Measurements from ENCODE around the gene CDK5RAP1.
"Not testable (repeated sequence)": the region's sequence is repeated elsewhere in the genome, so short reads cannot be mapped to it uniquely, and the experiment has no call there.

The CDK5RAP1 gene, protein sequence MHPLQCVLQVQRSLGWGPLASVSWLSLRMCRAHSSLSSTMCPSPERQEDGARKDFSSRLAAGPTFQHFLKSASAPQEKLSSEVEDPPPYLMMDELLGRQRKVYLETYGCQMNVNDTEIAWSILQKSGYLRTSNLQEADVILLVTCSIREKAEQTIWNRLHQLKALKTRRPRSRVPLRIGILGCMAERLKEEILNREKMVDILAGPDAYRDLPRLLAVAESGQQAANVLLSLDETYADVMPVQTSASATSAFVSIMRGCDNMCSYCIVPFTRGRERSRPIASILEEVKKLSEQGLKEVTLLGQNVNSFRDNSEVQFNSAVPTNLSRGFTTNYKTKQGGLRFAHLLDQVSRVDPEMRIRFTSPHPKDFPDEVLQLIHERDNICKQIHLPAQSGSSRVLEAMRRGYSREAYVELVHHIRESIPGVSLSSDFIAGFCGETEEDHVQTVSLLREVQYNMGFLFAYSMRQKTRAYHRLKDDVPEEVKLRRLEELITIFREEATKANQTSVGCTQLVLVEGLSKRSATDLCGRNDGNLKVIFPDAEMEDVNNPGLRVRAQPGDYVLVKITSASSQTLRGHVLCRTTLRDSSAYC

DNA sequence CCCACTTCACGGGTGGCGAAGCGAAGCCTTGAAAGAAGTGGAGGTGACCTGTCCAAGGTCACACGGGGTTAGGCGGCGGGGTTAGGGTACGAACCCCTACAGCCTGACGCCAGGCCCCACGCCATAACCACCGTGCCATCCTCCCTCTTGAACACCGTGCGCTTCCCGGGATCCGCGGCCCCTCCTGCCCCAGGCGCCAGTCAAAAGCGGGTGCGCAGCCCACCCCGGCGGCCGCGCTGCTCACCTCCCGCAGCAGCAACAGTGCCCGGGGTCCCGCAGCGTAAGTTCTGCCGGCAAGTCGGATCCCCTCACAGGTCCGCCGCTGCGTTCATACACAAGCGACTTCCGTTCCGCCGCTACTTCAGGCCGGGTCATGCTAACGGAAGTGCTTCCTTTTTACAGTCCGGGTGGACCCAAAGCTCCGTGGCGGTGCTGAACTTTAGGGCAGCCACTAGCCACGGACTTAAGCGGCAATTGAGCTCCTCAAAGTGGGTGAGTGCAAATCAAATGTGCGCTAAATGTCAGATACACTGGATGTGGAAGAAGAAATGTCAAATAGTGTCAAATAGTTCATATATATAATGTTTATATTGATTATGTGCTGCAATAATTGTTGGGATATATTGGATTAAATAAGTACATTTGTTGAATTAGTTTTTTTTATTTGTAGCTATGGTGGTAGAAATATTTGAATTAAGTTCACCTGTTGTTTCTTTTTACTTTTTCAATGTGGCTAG lies at the start of gene CDK5RAP1:
CDK5RAP1 (minus strand) TSS at position 336 of the 737 bp plus-strand sequence. CDS start 4,455 bp downstream, outside the sequence.
- peak; percentile 85 for DNase-seq

DNA sequence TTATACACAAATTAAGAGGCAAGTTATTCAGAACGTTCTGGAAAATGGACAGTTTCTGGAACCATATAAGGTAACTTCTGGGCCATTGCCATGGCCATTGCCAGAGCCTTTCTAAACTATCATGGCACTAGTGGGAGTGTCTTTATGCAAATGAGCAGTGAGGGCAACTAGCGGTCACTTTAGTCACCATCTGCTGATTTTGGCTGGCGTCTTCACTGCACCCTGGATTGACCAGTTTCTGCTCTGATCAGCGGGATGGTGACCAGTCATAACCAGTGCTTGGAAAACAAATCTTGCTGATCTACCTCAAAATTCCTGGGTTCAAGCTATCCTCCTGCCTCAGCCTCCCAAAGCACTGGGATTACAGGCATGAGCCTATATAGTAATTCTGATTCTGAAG lies 49.5 kb upstream of the CDK5RAP1 start:
- no peak for DNase-seq

DNA sequence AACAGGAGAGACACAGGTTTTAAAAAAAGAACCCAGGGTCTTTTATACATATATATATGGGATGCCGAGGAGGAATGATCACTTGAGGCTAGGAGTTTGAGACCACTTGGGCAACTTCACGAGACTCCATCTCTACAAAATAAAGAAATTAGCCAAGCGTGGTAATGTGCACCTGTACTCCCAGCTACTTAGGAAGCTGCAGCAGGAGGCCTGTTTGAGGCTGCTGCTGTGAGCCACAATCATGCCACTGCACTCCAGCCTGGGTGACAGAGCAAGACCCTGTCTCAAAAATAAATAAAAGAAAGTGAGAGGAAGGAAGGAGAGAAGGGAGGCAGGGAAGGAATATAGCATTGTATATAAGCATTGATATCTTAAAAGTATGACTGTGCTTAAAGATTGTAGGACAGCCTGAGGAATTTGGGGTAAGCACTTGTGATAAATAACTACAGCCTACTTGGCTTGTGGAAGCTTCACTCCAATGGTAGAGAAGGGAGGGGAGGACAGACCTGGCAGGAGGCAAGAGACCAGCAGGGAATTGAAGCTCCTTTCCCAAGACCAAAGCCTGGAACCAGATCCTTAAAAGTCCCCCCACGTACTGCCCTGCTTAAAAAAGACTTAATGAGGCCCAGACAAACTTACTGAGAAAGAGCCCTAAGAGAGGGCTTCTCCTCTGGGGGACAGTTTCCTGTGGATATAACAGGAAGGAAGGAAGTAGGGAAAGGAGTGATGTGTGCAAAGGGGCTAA lies 44.7 kb upstream of the CDK5RAP1 start:
- no peak for DNase-seq

DNA sequence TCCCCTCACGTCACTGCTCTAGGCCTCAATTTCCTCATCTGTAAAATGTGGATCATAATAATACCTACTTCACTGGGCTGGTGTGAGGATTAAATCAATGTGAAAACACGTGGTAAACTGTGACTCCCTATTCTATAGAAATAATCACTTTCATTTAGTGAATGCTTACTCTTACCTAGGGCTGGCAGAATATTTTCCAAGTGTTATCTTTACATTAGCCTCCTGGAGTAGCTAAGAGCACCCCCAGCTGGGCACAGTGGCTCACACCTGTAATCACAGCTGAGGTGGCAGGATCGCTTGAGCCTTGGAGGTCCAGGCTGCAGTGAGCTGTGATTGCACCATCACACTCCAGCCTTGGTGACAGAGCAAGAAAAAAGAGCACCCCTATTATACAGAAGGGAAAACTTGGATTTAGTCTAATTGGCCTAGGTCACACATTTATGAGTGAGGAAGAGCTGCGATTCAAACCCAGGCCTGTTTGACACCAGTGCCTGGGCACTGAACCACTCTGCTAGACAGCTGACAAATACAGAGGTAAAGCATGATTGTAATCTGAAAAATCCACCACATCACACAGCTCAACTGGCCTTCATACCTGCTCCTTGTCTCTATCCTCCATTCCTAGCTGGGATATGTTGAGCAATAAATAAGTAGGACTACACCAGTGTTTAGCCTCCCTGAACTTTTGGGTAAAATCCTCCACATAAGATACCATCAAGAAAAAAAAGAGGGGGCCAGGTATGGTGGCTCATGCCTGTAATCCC lies 43.7 kb upstream of the CDK5RAP1 start:
- no peak for DNase-seq

DNA sequence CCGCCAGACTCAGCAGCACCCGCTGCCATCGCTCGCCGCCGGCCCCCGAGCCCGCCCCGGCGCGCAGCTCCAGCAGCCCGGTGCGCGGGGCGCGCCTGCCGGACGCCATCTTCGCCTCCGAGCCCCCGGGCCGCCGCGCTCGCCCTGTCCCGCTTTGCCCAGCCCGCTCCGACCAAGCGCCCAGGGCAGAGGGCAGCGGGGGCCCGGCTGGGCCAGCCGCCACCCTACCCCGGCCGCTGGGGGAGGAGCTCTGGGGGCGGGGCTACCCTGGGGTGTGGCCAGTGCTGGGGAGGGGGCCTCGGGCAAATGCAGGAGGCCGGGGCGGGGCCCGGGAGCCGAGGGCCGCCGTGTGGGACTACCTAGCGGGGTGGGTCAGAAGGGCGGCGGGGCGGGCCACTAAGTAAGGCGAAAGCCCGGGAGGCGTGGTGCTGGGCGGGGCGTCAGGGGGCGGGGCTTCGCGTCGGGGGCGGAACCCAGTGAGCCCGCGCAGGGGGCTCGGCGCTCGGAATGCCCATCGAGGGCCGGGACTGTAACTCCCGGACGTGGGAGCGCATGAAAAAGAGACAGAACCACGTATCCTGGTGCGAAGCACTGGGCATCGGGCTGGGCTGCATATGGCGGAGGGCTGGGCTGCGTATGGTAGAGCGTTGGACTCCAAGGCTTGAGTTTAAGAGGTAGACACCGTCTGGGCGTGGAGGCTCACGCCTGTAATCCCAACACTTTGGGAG lies 42.4 kb upstream of the CDK5RAP1 start, which contains the start of gene SNTA1:
SNTA1 (minus strand) TSS at position 252 of the 728 bp plus-strand sequence; CDS start at position 109, 143 bp downstream.
- peak; percentile 52 for DNase-seq

DNA sequence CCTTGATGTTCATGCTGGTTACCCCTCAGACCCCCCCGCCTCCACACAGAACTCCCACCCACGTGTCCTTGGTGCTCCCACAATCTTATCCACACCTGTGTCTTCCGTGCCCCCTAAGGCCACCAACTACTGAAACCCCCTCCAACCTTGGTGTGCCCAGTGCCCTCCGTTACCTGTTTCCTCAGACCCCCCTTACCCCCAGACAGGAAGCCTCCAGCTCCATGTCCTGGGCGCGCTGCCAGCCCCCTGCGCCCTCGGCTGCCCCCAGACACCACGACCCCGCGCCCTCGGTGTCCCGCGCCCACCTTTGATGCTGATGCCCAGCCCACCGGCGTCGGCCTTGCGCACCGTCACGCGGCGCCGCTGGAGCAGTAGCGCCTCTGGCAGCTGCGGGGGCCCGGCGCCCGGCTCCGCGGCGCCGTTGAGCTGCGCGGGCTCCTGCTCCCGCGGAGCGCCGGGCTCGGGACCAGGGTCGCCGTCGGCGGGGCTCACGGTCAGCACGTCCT lies 41.7 kb upstream of the CDK5RAP1 start:
- no peak for DNase-seq

DNA sequence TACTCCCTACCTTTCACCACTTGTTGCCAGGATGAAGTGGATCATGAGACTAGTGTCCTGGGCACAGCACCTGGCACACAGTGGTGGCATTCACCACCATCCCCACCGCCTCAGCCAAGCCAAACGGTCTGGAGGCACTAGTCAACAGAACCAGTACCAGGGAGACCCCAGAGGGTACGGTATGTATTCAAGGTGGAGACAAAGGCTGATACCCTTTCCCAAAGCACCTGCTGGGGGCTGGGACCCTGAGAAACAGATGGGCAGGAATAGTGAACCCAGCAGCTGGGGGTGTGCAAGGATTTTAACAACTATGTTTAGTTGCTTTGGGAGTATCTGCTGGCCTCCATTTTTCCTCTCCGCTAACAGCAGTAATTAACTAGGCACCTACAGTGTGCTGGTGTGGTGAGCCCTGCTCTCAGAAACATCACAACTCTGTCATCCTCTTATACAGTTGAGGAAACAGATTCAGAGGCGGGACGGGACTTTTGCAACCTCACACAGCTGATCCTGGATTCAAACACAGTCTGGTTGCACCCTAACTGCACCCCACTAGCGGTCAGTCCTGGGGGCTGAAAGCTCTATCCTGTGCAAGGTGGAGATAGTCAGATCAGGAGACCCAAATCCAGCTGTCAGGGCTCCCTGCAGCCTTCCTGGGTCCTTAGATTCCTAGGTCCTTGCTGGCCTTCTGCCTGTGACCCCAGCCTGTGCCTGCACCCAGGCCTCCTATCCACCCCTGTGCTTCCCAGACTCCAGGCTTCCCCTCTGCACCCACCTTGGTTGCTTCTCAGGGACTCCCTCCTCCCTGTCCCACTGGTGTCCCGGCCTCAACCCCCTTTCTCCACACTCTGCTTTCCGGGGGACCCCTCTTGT lies 41.1 kb upstream of the CDK5RAP1 start:
- no peak for DNase-seq

DNA sequence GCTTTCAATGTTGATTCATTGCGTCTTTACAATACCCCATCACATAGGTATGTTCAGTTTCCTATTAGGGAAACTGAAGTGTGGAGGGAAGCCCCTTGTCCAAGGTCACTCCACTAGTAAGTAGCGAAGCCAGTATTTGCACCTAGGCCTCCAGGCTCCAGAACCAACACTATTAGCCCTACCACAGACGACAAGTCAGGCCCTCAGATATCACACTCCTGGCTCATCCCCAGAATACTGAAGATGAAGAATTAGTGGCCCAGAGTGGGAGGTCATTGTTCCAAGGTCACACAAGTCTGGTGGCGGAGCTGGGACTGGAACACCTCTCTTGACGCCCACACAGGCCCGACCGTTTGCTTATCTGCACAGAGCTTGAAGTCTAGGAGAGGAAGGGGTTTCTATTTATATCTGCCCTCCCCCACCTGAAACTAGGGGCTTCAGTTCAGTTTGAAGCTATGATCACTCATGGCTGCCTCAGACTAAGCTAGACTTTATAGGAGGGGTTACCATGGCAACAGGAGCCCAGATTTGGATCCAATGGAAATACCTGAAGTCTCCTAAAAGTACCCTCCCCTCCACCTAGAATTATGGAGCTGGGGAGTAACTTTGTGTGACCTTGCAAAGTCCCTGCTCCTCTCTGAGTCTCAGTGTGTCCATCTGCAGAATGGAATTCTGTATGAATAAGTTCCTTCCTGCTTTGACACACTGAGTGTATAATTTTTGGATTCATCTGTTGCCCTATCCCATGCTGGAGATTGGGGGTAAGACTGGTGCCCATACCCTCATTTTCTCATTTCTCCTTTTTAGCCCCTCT lies 40.0 kb upstream of the CDK5RAP1 start:
- DNase-seq, result no peak

DNA sequence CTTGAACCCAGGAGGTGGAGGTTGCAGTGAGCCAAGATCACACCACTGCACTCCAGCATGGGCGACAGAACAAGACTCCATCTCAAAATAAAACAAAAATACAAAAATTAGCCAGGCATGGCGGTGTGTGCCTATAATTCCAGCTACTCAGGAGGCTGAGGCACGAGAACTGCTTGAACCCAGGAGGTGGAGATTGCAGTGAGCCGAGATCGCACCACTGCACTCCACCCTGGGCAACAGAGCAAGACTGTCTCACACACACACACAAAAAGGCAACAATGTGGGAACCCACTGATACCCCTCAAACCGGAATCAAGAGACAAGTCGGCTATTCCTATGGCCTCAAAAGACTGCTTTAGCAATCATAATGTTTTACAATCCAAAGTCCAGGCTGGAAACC lies 39.2 kb upstream of the CDK5RAP1 start:
- DNase-seq, result not testable (repeated sequence)

DNA sequence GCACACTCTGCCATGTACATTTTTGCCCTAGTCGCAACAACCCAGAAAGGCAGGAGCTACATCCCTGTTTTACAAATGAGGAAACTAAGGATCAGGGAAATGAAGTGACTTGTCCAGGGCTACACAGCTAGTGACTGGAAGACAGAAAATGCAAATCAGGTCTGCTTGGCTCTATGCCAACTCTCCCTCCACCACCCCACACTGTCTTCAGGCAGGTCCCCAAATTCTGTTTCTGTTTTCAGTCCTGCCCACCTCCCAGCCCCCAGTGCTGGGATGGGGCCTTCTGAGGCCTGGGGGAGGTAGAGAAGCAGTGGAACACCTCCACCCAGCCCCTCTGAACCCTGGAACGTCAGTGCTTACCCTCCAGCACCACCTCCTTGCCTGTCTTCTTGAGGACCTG lies 37.2 kb upstream of the CDK5RAP1 start:
- no peak for DNase-seq

DNA sequence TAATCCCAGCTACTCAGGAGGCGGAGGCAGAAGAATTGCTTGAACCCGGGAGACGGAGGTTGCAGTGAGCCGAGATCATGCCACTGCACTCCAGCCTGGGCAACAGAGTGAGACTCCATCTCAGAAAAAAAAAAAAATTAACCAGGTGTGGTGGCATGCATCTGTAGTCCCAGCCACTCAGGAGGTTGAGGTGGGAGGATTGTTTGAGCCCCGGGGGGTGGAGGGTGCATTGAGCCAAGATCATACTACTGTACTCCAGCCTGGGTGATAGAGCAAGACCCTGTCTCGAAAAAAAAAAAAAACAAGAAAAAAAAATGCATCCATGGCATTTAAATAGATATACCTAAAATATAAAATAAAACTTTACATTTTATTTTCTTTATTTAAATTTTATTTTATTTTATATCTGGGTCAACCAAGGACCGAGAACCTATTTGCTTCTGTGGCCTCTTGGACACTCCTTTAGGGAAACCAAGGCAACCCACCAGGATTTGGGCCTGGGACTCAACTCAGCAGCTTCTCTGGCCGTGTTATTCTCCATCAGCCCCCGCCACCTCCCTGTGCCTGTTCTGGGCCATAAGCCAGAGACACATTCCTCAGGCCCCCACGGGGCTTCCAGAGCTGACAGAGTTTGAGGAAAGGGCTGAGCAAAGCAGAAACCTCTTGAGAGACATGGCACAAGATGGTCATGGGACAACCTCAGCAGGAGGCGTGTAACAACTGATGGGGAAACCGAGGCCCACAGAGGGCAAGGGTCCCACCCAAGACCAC lies 36.0 kb upstream of the CDK5RAP1 start:
- DNase-seq, result no peak

DNA sequence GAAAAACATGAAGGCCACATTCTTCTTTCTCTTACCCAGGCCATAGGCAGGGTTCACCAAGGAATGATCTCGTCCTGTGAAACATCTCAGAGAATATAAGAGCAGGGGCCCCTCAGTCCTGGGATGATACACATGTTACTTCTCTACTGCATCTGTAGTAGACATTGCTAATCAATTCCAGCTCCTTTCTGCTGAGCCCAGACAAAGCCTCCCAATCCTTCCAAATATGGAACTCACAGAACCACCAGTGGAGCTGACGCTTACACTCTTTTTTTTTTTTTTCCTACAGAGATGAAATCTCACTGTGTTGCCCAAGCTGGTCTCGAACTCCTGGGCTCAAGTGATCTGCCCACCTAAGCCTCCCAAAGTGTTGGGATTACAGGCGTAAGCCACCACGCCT lies 33.1 kb upstream of the CDK5RAP1 start:
- no peak for DNase-seq

DNA sequence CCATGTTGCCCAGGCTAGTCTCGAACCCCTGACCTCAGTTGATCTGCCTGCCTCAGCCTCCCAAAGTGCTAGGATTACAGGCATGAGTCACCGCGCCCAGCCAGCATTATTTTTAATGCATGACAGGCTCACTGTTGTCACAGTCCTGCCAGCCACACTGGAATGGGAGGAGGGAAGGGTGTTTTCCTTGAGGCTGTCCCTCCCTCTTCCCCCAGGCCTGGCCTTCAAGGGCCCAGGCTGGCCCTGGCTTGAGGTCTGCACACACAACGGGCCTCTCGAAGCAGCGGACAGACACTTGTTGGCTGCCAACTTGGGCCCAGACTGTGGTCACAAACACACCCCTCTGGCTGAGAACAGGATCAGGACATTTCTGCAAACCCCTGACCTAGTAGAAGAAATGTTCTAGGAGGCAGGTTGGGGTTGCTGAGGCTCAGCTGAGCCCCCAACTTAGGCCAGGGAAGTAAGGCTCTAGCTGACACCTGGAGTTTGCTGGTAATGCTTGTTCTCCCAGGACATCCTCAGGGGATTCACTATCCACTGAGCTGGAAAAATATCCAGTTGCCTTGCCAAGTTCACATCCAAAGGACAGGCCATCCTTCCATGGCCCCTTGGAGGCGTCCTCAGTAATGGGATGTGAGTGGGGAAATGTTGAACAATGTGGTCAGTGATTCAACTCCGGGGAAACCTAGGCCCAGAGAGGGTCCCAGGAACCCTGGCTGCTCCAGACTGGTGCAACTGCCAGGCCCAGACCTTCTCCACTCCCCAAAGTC lies 32.3 kb upstream of the CDK5RAP1 start:
- DNase-seq, result no peak

DNA sequence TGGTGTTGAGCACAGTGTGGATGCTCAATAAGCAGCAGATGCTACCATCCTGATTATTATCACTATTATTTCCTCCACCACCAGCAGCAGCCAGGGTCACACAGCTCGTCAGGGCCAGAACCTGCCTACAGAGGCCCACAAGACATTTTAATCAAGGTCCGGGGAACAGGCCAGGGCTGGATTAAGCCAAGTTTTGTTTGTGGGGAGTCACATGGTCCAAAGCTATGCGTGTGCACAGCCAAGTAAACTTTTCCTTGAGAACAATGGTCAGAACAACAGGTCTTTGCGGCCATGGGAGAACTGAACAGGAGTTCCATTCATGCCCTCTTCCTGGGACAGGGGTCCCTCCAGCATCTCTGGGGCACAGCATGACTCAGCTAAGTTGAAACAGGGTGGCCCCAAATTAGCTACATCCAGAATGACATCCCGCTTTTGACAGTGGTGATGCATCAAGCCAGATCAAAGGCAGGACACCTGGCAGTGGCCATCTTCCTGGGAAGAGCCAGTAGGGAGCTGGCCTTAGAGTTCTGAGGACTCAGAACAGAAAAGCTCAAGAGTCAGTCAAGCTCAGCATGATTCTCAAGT lies 30.6 kb upstream of the CDK5RAP1 start:
- DNase-seq, result no peak

DNA sequence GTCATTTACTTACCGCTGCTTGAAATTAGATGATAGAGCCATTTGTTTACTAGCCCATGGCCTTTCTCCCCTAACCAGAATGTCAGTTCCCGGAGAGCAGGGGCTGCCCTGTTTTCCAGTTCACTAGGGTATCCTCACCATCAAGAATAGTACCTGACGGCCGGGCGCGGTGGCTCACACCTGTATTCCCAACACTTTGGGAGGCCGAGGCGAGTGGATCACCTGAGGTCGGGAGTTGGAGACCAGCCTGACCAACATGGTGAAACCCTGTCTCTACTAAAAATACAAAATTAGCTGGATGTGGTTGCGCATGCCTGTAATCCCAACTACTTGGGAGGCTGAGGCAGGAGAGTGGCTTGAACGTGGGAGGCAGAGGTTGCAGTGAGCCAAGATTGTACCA lies 22.6 kb upstream of the CDK5RAP1 start:
- DNase-seq, result not testable (repeated sequence)

DNA sequence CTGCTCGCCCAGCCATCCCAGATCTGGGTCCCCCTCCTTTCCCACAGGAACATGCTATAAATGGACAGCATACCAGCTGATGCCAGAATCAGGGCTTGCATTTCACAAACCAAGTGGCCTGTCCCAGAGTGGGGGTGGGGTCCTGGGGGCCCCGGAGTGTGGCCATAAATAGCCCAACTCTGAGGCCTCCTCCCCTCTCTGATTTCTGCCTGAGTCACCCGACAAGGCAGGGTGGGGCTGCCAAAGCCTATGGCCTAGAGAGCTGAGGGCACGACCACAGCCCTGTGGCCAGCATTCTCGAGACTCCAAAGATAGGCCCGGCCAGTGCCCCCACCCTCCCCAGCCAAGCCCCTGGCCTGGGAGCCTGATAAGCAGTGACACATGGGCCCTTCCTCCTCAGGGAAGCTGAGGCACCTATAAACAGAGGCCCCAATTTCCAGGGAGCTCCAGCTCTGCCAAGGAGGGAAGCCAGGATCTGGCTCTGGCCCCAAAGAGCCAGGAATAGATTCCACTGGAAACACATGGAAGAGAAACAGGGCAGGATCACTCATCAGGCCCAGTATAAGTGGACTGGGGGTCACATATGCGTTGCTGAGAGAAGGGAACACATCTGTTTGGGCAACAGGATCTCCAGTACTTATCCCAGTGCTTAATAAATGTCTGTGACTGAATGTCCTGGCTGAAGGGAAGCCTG lies 22.0 kb upstream of the CDK5RAP1 start:
- no peak for DNase-seq
